ENCODE data around the gene TNFRSF14.

Gene TNFRSF14

DNA sequence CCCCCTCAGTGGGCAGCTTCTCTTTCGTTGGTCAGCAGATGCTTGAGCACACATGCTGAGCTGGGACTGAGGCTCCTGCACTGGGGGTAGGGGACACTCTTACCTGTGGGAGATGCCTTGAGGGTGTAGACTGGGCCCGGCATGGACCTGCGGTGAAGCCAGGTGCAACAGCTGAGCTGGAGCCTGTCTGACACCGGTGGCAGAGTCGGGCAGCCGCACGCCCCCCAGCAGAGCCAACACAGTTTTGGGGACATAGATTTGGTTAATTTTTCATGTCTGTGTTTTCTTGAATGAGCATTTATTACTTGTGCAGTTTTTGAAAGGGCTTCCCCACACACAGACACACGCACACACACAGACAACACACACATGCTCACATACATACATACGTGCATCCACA, 20.2 kb upstream of the TNFRSF14 start:
- no peak overlapping the region for H3K4me2 ChIP-seq
- H3K36me3 ChIP-seq = no peaks in the 10 kb centered on the region
- no peak overlapping the region for H3K27ac ChIP-seq
- H3K4me3 ChIP-seq = no peak overlapping the region
- peaks cover 31% of the 10 kb centered on the region for H3K4me1 ChIP-seq
- H3K9ac ChIP-seq = no peak overlapping the region
- peaks cover 47% of the 10 kb centered on the region for H3K27me3 ChIP-seq
- H4K20me1 ChIP-seq = peaks cover 14% of the 10 kb centered on the region
- TF ChIP-seq Cebpa-rat (IDR thresholded peaks at IDR 0.05) = no peak
- no peaks in the 10 kb centered on the region for H3K9me3 ChIP-seq

GRCh38 chr1:2537784-2538115, 18.4 kb upstream of the TNFRSF14 start:
- Histone ChIP-seq H3K4me2 (no peak overlapping the region), H3K27me3 (peaks cover 31% of the 10 kb centered on the region), H3K9me3 (no peaks in the 10 kb centered on the region), H3K4me3 (no peak overlapping the region), H3K4me1 (peaks cover 39% of the 10 kb centered on the region), H4K20me1 (no peaks in the 10 kb centered on the region; the same call in 1 of the 2 replicates), H3K9ac (no peak overlapping the region), H3K27ac (no peak overlapping the region), H3K36me3 (no peaks in the 10 kb centered on the region)
- no peak for TF ChIP-seq Cebpa-rat (IDR thresholded peaks at IDR 0.05)

DNA sequence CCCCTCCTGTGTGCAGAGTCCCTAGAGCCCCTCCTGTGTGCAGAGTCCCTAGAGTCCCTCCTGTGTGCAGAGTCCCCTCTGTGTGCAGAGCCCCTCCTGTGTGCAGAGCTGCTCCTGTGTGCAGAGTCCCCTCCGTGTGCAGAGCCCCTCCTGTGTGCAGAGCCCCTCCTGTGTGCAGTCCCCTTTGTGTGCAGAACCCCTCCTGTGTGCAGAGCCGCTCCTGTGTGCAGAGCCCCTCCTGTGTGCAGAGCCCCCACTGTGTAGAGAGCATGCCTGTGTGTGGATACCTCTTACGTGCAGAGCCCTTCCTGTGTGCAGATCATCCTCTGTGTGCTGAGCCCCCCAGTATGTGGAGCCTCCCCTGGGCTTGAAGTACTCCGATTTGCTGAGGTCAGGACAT, 17.8 kb upstream of the TNFRSF14 start:
- no peaks in the 10 kb centered on the region; the same call in 1 of the 2 replicates for H4K20me1 ChIP-seq

GRCh38 chr1:2538872-2539271, 17.3 kb upstream of the TNFRSF14 start:
- Histone ChIP-seq H3K27ac (no peak overlapping the region), H3K4me3 (no peak overlapping the region), H3K9ac (no peak overlapping the region), H4K20me1 (no peaks in the 10 kb centered on the region; the same call in 1 of the 2 replicates), H3K4me1 (peaks cover 50% of the 10 kb centered on the region), H3K9me3 (no peaks in the 10 kb centered on the region), H3K36me3 (no peaks in the 10 kb centered on the region), H3K4me2 (no peak overlapping the region), H3K27me3 (peaks cover 21% of the 10 kb centered on the region)
- TF ChIP-seq Cebpa-rat (IDR thresholded peaks at IDR 0.05) = no peak

More for the DNA sequence above, 17.8 kb upstream of the TNFRSF14 start:
- H3K9me3 ChIP-seq = no peaks in the 10 kb centered on the region
- H3K36me3 ChIP-seq = no peaks in the 10 kb centered on the region
- peaks cover 45% of the 10 kb centered on the region for H3K4me1 ChIP-seq
- peaks cover 25% of the 10 kb centered on the region for H3K27me3 ChIP-seq
- H3K4me2 ChIP-seq = no peak overlapping the region
- no peak overlapping the region for H3K4me3 ChIP-seq
- H3K27ac ChIP-seq = no peak overlapping the region
- no peak overlapping the region for H3K9ac ChIP-seq
- TF ChIP-seq Cebpa-rat (IDR thresholded peaks at IDR 0.05) = no peak

- Histone ChIP-seq H4K20me1 (no peaks in the 10 kb centered on the region; the same call in 1 of the 2 replicates), H3K4me3 (no peak overlapping the region), H3K36me3 (no peaks in the 10 kb centered on the region), H3K9ac (no peak overlapping the region), H3K4me1 (peaks cover 51% of the 10 kb centered on the region), H3K9me3 (no peaks in the 10 kb centered on the region), H3K4me2 (no peak overlapping the region), H3K27ac (no peak overlapping the region), H3K27me3 (peaks cover 16% of the 10 kb centered on the region)
- no peak for TF ChIP-seq Cebpa-rat (IDR thresholded peaks at IDR 0.05)
Observed at GRCh38 chr1:2539312-2539907, 16.8 kb upstream of the TNFRSF14 start.

DNA sequence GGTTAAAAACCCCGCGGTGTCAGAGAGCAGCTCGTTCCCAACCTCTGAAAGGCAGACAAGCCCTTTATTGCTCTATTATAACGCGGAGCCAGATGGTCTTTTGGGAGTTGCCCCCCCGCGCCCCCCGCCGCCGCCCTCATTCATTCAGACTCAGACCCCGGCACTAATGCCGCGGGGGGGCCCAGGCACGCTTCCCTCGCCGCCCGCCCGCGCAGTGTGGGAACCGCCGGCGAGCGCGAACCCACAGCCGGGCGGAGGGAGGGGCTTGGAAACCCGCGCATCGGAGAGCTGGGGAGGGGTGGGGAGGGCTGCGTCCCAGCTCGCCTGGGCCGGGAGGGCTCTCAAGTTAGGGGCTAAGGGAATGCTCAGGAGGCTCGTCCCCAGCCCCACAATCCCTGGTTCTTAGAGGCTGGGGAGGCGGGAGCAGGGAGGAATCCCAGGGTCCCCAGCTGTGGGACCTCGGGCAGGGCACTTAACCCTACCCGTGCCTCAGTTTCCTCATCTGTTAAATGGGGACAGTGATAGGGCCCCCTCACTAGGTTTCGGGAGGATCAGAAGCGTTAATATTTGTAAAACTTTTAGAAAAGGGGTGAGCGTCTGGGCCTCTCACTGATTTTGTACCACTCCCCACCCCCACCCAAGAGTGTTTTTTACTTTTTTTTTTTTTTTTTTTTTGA, 15.2 kb upstream of the TNFRSF14 start:
- Histone ChIP-seq H3K27ac (no peak overlapping the region), H3K4me1 (peaks cover 62% of the 10 kb centered on the region), H3K27me3 (peaks cover 4% of the 10 kb centered on the region; the same call in 1 of the 2 replicates), H3K36me3 (no peaks in the 10 kb centered on the region), H3K4me2 (peak overlapping the region; percentile 79), H4K20me1 (no peaks in the 10 kb centered on the region), H3K9ac (no peak overlapping the region), H3K4me3 (no peak overlapping the region), H3K9me3 (no peaks in the 10 kb centered on the region)
- TF ChIP-seq Cebpa-rat (IDR thresholded peaks at IDR 0.05) = no peak

GRCh38 chr1:2541619-2542245, 14.4 kb upstream of the TNFRSF14 start:
- H3K4me2 ChIP-seq = no peak overlapping the region
- no peaks in the 10 kb centered on the region for H3K9me3 ChIP-seq

GRCh38 chr1:2542246-2542915, 13.8 kb upstream of the TNFRSF14 start:
- Histone ChIP-seq H3K27ac (no peak overlapping the region), H3K9me3 (no peaks in the 10 kb centered on the region), H3K9ac (no peak overlapping the region), H3K4me2 (peak overlapping the region; percentile 86), H3K4me1 (peaks cover 74% of the 10 kb centered on the region), H4K20me1 (no peaks in the 10 kb centered on the region), H3K4me3 (no peak overlapping the region), H3K27me3 (peaks cover 4% of the 10 kb centered on the region; the same call in 1 of the 2 replicates), H3K36me3 (no peaks in the 10 kb centered on the region)
- TF ChIP-seq Cebpa-rat (IDR thresholded peaks at IDR 0.05) = no peak

More at GRCh38 chr1:2541619-2542245, 14.4 kb upstream of the TNFRSF14 start:
- H3K27me3 ChIP-seq = peaks cover 4% of the 10 kb centered on the region; the same call in 1 of the 2 replicates
- no peaks in the 10 kb centered on the region for H3K36me3 ChIP-seq
- H3K9ac ChIP-seq = no peak overlapping the region
- no peak for TF ChIP-seq Cebpa-rat (IDR thresholded peaks at IDR 0.05)
- H3K27ac ChIP-seq = no peak overlapping the region
- H3K4me1 ChIP-seq = peaks cover 68% of the 10 kb centered on the region
- no peaks in the 10 kb centered on the region for H4K20me1 ChIP-seq
- H3K4me3 ChIP-seq = no peak overlapping the region

DNA sequence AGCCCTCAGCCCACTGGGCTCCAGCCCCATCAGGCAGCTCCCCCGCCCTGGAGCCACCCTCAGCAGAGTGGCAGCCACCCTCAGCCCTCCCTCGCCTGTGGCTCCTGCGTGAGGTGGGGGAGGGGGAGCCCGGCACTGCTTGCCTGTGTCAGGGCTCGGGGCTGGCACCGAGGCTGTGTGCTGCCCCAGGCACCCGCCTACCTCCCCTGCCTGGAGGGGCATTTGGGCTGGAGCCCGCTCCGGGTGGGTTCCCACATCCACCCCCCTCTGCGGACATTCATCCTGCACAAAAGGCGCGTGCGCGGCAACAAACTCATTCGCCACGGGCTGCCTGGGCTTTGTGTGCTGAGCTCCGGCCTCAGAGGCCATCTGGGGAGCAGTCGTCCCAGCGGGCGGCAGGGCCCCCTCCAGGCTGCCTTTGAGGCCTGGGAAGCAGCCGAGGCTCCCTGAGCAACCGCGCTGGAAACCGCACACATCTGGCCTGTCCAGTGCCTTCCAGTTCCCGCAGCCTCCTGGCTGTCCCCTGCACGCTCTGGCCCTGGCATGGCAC, 12.6 kb upstream of the TNFRSF14 start:
- Histone ChIP-seq H3K9me3 (no peaks in the 10 kb centered on the region), H3K4me2 (peak overlapping the region; percentile 86)

More for the DNA sequence above, 12.6 kb upstream of the TNFRSF14 start:
- Histone ChIP-seq H3K27ac (peak overlapping the region; percentile 66), H3K9ac (peak overlapping the region; percentile 45; the same call in 1 of the 2 replicates), H3K36me3 (no peaks in the 10 kb centered on the region), H3K4me3 (no peak overlapping the region), H3K27me3 (peaks cover 4% of the 10 kb centered on the region; the same call in 1 of the 2 replicates), H4K20me1 (no peaks in the 10 kb centered on the region), H3K4me1 (peaks cover 86% of the 10 kb centered on the region)
- TF ChIP-seq Cebpa-rat (IDR thresholded peaks at IDR 0.05) = no peak
